ENCODE data around the gene ACOT13.

ACOT13 gene

DNA sequence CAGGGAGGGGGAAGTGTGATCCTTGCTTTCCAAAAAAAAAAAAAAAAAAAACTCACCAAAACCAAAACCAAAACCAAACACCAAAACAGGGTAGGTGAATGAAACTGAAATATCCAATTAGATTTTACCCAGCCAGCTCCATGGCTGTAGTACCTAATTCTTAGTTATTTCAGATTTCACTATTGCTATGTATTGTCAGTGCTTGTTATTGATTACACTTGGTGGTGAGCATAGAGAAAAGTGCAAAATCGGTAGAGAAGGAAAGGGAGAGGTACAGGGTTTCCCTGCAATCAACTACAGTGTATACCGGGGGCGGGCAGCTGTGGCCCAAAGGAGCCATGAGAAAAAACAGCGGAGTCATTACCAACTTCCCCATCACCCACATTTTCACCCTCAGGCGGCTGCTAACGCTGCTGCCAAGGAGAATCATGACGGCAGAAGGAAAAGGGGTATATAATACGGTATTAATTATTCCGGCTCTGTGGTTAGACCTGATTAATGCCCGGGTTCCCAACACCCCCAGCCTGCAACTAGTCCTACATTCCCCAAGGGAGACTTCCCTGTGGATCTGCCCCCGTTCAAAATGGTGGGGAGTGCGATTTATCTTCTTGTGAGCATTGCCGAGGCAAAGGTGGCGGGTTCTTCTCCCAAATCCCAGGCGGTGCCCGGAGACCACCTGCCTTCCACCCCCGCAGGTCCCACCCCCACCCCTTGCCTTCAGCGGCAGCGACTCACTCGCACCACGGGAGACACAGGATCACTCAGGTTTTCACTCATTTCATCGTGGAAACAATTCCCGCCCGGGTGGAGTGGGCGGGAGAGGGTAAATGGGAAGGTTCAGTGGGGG is 52.5 kb downstream of the ACOT13 start, which contains the start of gene C6orf62:
TSS of gene C6orf62 (minus strand) at position 30 of the 847 bp plus-strand sequence. CDS start 486 bp downstream, outside the sequence.
- H2AFZ ChIP-seq (ENCODE audit: low read depth, low read length) = no peak within 1 kb of the TSS

DNA sequence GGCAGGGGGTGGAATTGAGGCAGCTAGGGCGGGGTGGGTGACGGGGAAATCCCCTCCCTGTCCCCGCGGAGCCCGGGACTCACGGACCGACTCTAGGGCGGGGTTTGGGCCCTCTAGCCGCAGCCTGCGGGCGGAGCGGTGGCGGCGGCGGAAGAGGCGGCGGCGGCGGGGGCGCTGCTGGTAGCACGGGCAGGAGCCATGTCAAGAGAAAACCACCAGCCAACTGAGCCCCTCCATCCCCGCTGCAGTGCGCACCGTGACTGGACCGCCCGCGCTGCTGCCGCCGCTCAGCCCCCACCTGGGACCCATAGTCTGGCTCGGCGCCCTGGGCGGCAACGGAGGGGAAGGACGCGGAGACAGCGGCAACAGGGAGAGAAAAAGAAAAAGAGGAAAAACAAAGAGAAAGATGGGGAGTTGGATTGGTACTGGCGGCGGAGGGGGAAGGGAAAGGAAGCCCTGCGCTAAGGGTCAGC is 53.3 kb downstream of the ACOT13 start:
- Histone ChIP-seq H3K27me3 (ENCODE audit: low read depth, low read length) (no peaks in the 10 kb centered on the region), H3K4me3 (ENCODE audit: low read length) (peak overlapping the region; percentile 100), H3K9ac (ENCODE audit: low read length) (peak overlapping the region; percentile 100), H3K36me3 (replicated peaks; ENCODE audit: low read depth, low read length) (peaks cover 35% of the 10 kb centered on the region), H3K4me1 (ENCODE audit: low read length) (peaks cover 25% of the 10 kb centered on the region), H3K79me2 (ENCODE audit: low read length) (peaks cover 55% of the 10 kb centered on the region), H4K20me1 (ENCODE audit: insufficient read depth, low read length) (peaks cover 41% of the 10 kb centered on the region), H3K4me2 (ENCODE audit: low read length) (peak overlapping the region; percentile 82), H3K9me3 (ENCODE audit: insufficient read depth, low read length) (no peaks in the 10 kb centered on the region), H2AFZ (ENCODE audit: low read depth, low read length) (no peak overlapping the region), H3K27ac (ENCODE audit: low read length) (peak overlapping the region; percentile 97)
- TF ChIP-seq EZH2phosphoT487 (IDR thresholded peaks at IDR 0.05; ENCODE audit: low read depth) = no peak
- TF ChIP-seq, protein P1, sequence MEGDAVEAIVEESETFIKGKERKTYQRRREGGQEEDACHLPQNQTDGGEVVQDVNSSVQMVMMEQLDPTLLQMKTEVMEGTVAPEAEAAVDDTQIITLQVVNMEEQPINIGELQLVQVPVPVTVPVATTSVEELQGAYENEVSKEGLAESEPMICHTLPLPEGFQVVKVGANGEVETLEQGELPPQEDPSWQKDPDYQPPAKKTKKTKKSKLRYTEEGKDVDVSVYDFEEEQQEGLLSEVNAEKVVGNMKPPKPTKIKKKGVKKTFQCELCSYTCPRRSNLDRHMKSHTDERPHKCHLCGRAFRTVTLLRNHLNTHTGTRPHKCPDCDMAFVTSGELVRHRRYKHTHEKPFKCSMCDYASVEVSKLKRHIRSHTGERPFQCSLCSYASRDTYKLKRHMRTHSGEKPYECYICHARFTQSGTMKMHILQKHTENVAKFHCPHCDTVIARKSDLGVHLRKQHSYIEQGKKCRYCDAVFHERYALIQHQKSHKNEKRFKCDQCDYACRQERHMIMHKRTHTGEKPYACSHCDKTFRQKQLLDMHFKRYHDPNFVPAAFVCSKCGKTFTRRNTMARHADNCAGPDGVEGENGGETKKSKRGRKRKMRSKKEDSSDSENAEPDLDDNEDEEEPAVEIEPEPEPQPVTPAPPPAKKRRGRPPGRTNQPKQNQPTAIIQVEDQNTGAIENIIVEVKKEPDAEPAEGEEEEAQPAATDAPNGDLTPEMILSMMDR (IDR thresholded peaks at IDR 0.05; ENCODE audit: low read depth, low read length) = no peak

More for the DNA sequence above, 52.5 kb downstream of the ACOT13 start, which contains the start of gene C6orf62:
- peak within 1 kb of the TSS; percentile 100 for H3K9ac ChIP-seq (ENCODE audit: low read length)
- peak within 1 kb of the TSS; percentile 100 for H3K4me3 ChIP-seq (ENCODE audit: low read length)
- TF ChIP-seq EZH2phosphoT487 (IDR thresholded peaks at IDR 0.05; ENCODE audit: low read depth) = no peak
- TF ChIP-seq, protein P1 (IDR thresholded peaks at IDR 0.05; ENCODE audit: low read depth, low read length) = no peak
- peaks cover 63% of the 10 kb centered on the region for H3K79me2 ChIP-seq (ENCODE audit: low read length)
- no peaks in the 10 kb centered on the region for H3K27me3 ChIP-seq (ENCODE audit: low read depth, low read length)
- peaks cover 39% of the 10 kb centered on the region for H3K36me3 ChIP-seq (replicated peaks; ENCODE audit: low read depth, low read length)
- peak within 1 kb of the TSS; percentile 97 for H3K27ac ChIP-seq (ENCODE audit: low read length)
- H3K4me1 ChIP-seq (ENCODE audit: low read length) = peaks cover 25% of the 10 kb centered on the region
- H3K4me2 ChIP-seq (ENCODE audit: low read length) = peak within 1 kb of the TSS; percentile 82
- H3K9me3 ChIP-seq (ENCODE audit: insufficient read depth, low read length) = no peaks in the 10 kb centered on the region
- H4K20me1 ChIP-seq (ENCODE audit: insufficient read depth, low read length) = peaks cover 46% of the 10 kb centered on the region

DNA sequence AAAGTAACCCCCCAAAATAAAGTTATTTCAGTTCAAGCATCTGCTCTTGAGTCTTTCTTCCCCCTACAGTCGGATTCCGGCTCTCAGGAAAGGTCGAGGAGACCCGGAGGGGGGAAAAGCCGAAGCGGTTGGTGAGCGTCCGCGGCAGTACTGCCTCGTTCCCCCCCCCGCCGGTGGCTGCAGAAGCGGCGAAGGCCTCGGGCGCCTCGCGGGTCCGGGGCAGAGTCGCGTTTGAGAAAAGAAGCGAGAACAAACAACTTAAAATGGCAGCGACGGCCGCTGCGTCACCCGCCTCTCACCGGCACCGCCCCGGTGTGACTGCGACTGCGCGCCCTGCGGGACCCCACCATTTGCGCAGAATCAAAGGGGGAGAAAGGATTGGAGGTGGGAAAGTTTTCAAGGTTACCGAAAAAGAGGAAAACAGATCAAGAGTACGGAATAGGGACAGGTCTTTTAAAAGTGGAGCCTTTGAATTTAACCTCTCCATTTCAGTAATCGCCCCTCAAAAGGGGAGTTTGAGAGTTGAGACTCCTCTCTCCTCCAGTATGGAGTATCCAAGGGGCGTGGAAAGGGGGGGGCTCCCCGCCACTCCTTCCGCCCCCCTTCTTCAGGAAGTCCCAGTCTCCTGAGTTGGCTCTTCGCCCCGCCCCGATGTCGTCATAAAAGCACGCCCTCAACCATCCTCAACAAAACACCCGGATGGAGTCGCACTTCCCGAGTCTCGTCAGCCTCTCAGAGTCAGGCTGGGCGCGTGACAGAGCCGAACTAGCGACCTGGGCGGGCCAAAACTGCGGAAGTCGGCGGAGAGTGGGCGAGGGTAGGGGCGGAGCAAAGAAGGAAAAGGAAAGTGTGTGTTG is 54.0 kb downstream of the ACOT13 start:
- no peaks in the 10 kb centered on the region for H3K9me3 ChIP-seq (ENCODE audit: insufficient read depth, low read length)
- TF ChIP-seq, protein P1 (IDR thresholded peaks at IDR 0.05; ENCODE audit: low read depth, low read length) = no peak
- no peak for TF ChIP-seq EZH2phosphoT487 (IDR thresholded peaks at IDR 0.05; ENCODE audit: low read depth)
- peak overlapping the region; percentile 63; the same call in 1 of the 2 replicates for H2AFZ ChIP-seq (ENCODE audit: low read depth, low read length)
- peak overlapping the region; percentile 100 for H3K9ac ChIP-seq (ENCODE audit: low read length)
- peak overlapping the region; percentile 90 for H3K4me2 ChIP-seq (ENCODE audit: low read length)
- no peaks in the 10 kb centered on the region for H3K27me3 ChIP-seq (ENCODE audit: low read depth, low read length)
- peak overlapping the region; percentile 97 for H3K27ac ChIP-seq (ENCODE audit: low read length)
- H3K79me2 ChIP-seq (ENCODE audit: low read length) = peaks cover 48% of the 10 kb centered on the region
- peaks cover 25% of the 10 kb centered on the region for H3K4me1 ChIP-seq (ENCODE audit: low read length)
- peaks cover 30% of the 10 kb centered on the region for H3K36me3 ChIP-seq (replicated peaks; ENCODE audit: low read depth, low read length)
- H4K20me1 ChIP-seq (ENCODE audit: insufficient read depth, low read length) = peaks cover 34% of the 10 kb centered on the region
- peak overlapping the region; percentile 100 for H3K4me3 ChIP-seq (ENCODE audit: low read length)
